ENCODE data around the gene TBC1D16. TPM values are rescaled to one million over a fixed set of nuclear protein-coding genes. Genes with fewer than 3 reads are reported as not detected.
A peak's percentile ranks its signal among the peaks of the same experiment; 100 is the strongest.

Gene TBC1D16
- total and polyA plus RNA-seq, 5 donors from 2014 or later = 0.06 to 0.72 (median 0.13) TPM

- Histone ChIP-seq H3K4me3 (ENCODE audit: low read depth, low read length) (no peak overlapping the region), H3K9me3 (ENCODE audit: control insufficient read depth in 2 of 2, low read length in 2 of 2) (no peaks in the 10 kb centered on the region), H3K27ac (ENCODE audit: insufficient read depth, low read length, poor library complexity, severe bottlenecking) (no peak overlapping the region), H3K36me3 (ENCODE audit: control insufficient read depth, insufficient read depth, low read length) (no peaks in the 10 kb centered on the region), H3K27me3 (ENCODE audit: control insufficient read depth, insufficient read depth, low read length) (no peaks in the 10 kb centered on the region), H3K4me1 (ENCODE audit: control insufficient read depth, insufficient read depth, low read length, poor library complexity, severe bottlenecking) (peaks cover 6% of the 10 kb centered on the region)
- H3K9me3 Mint-ChIP-seq = peaks cover 0 to 1% (median 0%) of the 10 kb centered on the region in 7 donors
- no peaks in the 10 kb centered on the region for H3K36me3 Mint-ChIP-seq
- peaks cover 10% of the 10 kb centered on the region for H3K27me3 Mint-ChIP-seq
- no peaks in the 10 kb centered on the region for H3K4me1 Mint-ChIP-seq
- no peak for DNase-seq
- no peak overlapping the region for H3K4me3 Mint-ChIP-seq
- ATAC-seq (ENCODE audit: low read depth in 2 of 2) = no peak
- H3K27ac Mint-ChIP-seq = no peak overlapping the region
These were observed 35.6 kb upstream of the TBC1D16 start for GRCh38 chr17:80071116-80071841.

GRCh38 chr17:80070375-80071115 is 34.9 kb upstream of the TBC1D16 start:
- DNase-seq (no peak), ATAC-seq (ENCODE audit: low read depth in 2 of 2) (no peak)
- no peak overlapping the region for H3K27ac Mint-ChIP-seq
- H3K4me3 ChIP-seq (ENCODE audit: low read depth, low read length) = no peak overlapping the region
- no peaks in the 10 kb centered on the region for H3K36me3 Mint-ChIP-seq
- H3K9me3 ChIP-seq (ENCODE audit: control insufficient read depth in 2 of 2, low read length in 2 of 2) = no peaks in the 10 kb centered on the region
- H3K27ac ChIP-seq (ENCODE audit: insufficient read depth, low read length, poor library complexity, severe bottlenecking) = no peak overlapping the region
- H3K4me1 Mint-ChIP-seq = no peaks in the 10 kb centered on the region
- H3K27me3 ChIP-seq (ENCODE audit: control insufficient read depth, insufficient read depth, low read length) = no peaks in the 10 kb centered on the region
- no peaks in the 10 kb centered on the region for H3K36me3 ChIP-seq (ENCODE audit: control insufficient read depth, insufficient read depth, low read length)
- H3K27me3 Mint-ChIP-seq = peaks cover 10% of the 10 kb centered on the region
- peaks cover 0 to 1% (median 0%) of the 10 kb centered on the region in 7 donors for H3K9me3 Mint-ChIP-seq
- peaks cover 6% of the 10 kb centered on the region for H3K4me1 ChIP-seq (ENCODE audit: control insufficient read depth, insufficient read depth, low read length, poor library complexity, severe bottlenecking)
- H3K4me3 Mint-ChIP-seq = no peak overlapping the region

GRCh38 chr17:80068301-80069222 is 32.9 kb upstream of the TBC1D16 start:
- Mint-ChIP-seq H3K27ac (peak overlapping the region in 1 of 3 donors; percentile 50), H3K36me3 (no peaks in the 10 kb centered on the region), H3K9me3 (peaks cover 0 to 1% (median 0%) of the 10 kb centered on the region in 7 donors), H3K27me3 (peaks cover 4% of the 10 kb centered on the region), H3K4me3 (no peak overlapping the region), H3K4me1 (no peaks in the 10 kb centered on the region)
- H3K4me1 ChIP-seq (ENCODE audit: control insufficient read depth, insufficient read depth, low read length, poor library complexity, severe bottlenecking) = peaks cover 6% of the 10 kb centered on the region
- ATAC-seq (ENCODE audit: low read depth in 2 of 2) = no peak
- no peak for DNase-seq
- no peaks in the 10 kb centered on the region for H3K27me3 ChIP-seq (ENCODE audit: control insufficient read depth, insufficient read depth, low read length)
- H3K4me3 ChIP-seq (ENCODE audit: low read depth, low read length) = no peak overlapping the region
- no peaks in the 10 kb centered on the region for H3K9me3 ChIP-seq (ENCODE audit: control insufficient read depth in 2 of 2, low read length in 2 of 2)
- no peaks in the 10 kb centered on the region for H3K36me3 ChIP-seq (ENCODE audit: control insufficient read depth, insufficient read depth, low read length)
- H3K27ac ChIP-seq (ENCODE audit: insufficient read depth, low read length, poor library complexity, severe bottlenecking) = no peak overlapping the region

- Mint-ChIP-seq H3K36me3 (no peaks in the 10 kb centered on the region), H3K27me3 (peaks cover under 1% of the 10 kb centered on the region), H3K27ac (no peak overlapping the region), H3K4me3 (no peak overlapping the region), H3K4me1 (no peaks in the 10 kb centered on the region), H3K9me3 (no peaks in the 10 kb centered on the region)
- Histone ChIP-seq H3K36me3 (ENCODE audit: control insufficient read depth, insufficient read depth, low read length) (no peaks in the 10 kb centered on the region), H3K27ac (ENCODE audit: insufficient read depth, low read length, poor library complexity, severe bottlenecking) (no peak overlapping the region), H3K4me1 (ENCODE audit: control insufficient read depth, insufficient read depth, low read length, poor library complexity, severe bottlenecking) (peaks cover 6% of the 10 kb centered on the region), H3K27me3 (ENCODE audit: control insufficient read depth, insufficient read depth, low read length) (no peaks in the 10 kb centered on the region), H3K9me3 (ENCODE audit: control insufficient read depth in 2 of 2, low read length in 2 of 2) (no peaks in the 10 kb centered on the region), H3K4me3 (ENCODE audit: low read depth, low read length) (no peak overlapping the region)
- DNase-seq (no peak), ATAC-seq (ENCODE audit: low read depth in 2 of 2) (no peak)
These were observed 31.8 kb upstream of the TBC1D16 start for GRCh38 chr17:80067393-80067986.

GRCh38 chr17:80065478-80066170 is 30.0 kb upstream of the TBC1D16 start:
- no peak overlapping the region for H3K4me3 Mint-ChIP-seq
- ATAC-seq (ENCODE audit: low read depth in 2 of 2) (no peak), DNase-seq (no peak)
- Histone ChIP-seq H3K4me1 (ENCODE audit: control insufficient read depth, insufficient read depth, low read length, poor library complexity, severe bottlenecking) (no peaks in the 10 kb centered on the region), H3K4me3 (ENCODE audit: low read depth, low read length) (no peak overlapping the region), H3K9me3 (ENCODE audit: control insufficient read depth in 2 of 2, low read length in 2 of 2) (no peaks in the 10 kb centered on the region), H3K27me3 (ENCODE audit: control insufficient read depth, insufficient read depth, low read length) (no peaks in the 10 kb centered on the region), H3K36me3 (ENCODE audit: control insufficient read depth, insufficient read depth, low read length) (no peaks in the 10 kb centered on the region), H3K27ac (ENCODE audit: insufficient read depth, low read length, poor library complexity, severe bottlenecking) (no peak overlapping the region)
- H3K9me3 Mint-ChIP-seq = no peaks in the 10 kb centered on the region
- no peaks in the 10 kb centered on the region for H3K36me3 Mint-ChIP-seq
- H3K27ac Mint-ChIP-seq = no peak overlapping the region
- no peaks in the 10 kb centered on the region for H3K4me1 Mint-ChIP-seq
- no peaks in the 10 kb centered on the region for H3K27me3 Mint-ChIP-seq

- Histone ChIP-seq H3K4me1 (ENCODE audit: control insufficient read depth, insufficient read depth, low read length, poor library complexity, severe bottlenecking) (no peaks in the 10 kb centered on the region), H3K4me3 (ENCODE audit: low read depth, low read length) (no peak overlapping the region), H3K27ac (ENCODE audit: insufficient read depth, low read length, poor library complexity, severe bottlenecking) (no peak overlapping the region), H3K27me3 (ENCODE audit: control insufficient read depth, insufficient read depth, low read length) (no peaks in the 10 kb centered on the region), H3K9me3 (ENCODE audit: control insufficient read depth in 2 of 2, low read length in 2 of 2) (no peaks in the 10 kb centered on the region), H3K36me3 (ENCODE audit: control insufficient read depth, insufficient read depth, low read length) (no peaks in the 10 kb centered on the region)
- no peak overlapping the region for H3K27ac Mint-ChIP-seq
- H3K4me1 Mint-ChIP-seq = no peaks in the 10 kb centered on the region
- DNase-seq = no peak
- H3K4me3 Mint-ChIP-seq = no peak overlapping the region
- H3K36me3 Mint-ChIP-seq = no peaks in the 10 kb centered on the region
- no peaks in the 10 kb centered on the region for H3K27me3 Mint-ChIP-seq
- no peaks in the 10 kb centered on the region for H3K9me3 Mint-ChIP-seq
- ATAC-seq (ENCODE audit: low read depth in 2 of 2) = no peak
These were observed 29.0 kb upstream of the TBC1D16 start for GRCh38 chr17:80064696-80065095.

All from CD4-positive, CD25-positive, alpha-beta regulatory T cell (primary cell).